ENCODE data around the gene C20orf202.
"Not testable (repeated sequence)": the region's sequence is repeated elsewhere in the genome, so short reads cannot be mapped to it uniquely, and the experiment has no call there.

Gene C20orf202

DNA sequence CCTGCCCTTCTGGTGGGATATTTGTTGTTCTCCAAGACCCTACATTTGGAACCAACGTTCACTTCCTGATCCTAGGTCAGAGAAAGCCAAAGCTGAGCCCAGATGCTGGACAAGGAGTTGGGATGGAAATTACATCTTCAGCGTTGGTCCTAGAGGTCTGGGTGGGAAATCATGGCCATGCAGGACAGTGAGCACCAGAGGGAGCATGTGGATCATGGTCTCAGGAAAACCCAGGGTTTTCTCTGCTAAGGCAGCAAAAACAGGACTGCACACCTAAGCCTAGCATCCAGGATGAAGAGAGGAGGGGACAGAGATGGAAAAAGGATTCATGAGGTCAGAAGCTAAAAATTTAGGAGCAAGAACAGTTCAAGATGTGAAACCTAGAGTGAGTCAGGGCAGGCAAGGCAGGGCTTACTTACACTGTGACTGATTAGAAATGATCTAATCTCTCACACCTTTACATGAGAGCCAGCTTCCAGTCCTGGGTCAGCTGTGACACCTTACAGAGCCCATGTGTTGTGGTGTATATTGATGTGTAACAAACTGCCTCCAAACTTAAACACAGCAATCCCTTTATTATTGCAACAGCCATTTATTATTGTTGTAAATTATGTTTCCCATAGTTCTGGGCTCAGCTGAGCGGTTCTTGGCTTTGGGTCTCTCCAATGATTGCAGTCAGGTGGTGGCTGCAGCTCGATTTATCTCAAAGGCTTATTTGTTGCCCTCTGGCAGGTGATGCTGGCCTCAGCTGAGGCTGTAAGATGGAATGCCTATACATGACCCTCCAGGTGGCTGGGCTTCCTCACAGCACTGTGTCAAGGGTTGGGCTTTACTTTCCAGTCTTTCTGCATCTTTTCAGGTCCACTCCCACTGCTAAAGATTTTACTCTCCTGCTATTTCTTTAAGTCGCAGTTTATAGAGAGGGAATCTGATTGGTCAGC lies 6.5 kb downstream of the C20orf202 start:
- no peak for DNase-seq (ENCODE audit: low read depth, low spot score)

DNA sequence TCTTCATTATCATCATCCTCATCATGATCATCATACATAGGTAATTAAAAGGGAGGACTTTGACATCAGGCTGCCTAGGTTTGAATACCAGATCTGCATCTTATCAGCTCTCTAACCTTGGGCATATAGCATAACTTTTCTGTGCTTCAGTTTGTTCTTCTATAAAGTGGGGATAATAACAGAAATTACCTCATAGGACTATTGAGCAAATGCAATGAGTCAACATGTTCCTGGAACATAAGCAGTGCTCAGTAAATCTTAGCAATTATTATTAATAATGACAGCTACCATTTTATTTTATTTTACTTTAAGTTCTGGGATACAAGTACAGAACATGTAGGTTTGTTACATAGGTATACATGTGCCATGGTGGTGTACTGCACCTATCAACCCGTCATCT lies 7.2 kb downstream of the C20orf202 start:
- no peak for DNase-seq (ENCODE audit: low read depth, low spot score)

DNA sequence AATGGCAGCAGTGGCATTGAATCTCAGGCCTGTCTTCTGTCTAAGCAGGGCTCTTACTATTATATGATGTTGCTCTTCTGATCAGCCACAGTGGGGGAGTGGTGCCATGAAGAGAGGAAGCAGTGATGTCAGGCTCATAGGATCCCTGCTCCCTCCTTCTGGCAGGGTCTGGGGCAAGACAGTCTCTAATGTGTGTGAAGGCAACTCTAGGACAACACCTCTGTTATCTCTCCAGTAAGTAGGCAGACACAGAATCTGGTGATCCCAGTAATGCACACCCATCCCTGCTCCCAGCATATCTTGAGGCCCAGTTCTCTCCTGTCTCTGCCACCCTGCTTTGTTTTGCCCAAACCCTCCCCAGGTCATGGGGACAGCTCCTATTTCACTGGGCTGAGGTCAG lies 8.8 kb downstream of the C20orf202 start:
- no peak for DNase-seq (ENCODE audit: low read depth, low spot score)

DNA sequence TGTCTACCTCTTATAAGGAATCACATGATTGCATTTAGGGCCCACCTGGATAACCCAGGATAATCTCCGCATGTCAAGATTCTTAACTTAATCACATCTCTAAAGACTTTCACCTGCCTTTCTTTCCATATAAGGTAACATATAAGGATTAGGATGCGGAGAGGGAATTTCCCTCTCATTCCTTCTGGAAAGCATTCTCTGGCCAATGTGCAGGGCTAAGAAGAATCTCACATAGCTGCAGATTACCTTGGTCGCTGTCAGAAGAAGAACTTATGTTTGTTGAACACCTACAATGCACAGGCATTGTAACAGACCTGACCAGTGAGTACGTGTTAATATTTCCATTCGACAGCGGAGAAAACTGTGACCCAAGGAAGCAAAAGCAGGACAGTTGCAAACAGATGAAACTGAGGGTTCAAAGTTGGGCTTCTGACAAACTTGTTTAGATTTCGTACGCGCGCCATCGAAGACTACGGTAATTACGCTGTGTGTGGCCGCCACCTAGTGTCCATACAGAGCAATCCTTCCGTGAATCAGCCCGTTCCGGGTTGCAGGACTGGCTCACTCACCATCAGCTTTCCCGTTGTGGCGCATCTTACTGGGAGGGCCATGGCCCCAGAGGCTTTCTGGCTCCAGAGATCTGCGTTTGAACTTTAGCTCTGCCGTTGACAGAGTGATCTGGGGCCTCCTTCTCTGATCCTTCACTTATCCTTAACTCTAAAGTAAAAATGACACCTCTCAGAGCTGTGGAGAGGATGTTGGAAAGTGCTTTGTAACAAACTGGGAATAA lies 9.5 kb downstream of the C20orf202 start:
- peak; percentile 57 for DNase-seq (ENCODE audit: low read depth, low spot score)

DNA sequence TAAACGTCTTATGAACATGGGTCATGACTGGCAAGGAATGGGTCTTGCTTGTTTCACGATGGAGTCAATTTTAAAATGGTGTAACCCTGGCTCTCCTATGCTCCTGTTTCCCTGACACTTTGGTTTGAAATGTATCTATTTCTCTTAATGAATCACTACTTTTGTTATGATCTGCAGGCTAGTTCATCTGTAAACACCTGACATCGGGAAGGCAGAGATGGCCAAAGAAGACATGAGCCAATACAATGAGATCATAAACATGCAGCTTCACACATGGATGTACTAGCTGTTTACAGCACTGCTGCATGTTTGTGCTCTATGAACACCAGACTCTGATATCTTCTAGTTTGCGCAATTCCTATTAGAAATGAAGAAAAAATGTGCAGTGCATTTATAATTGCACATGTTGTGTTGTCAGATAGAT lies 11.6 kb downstream of the C20orf202 start:
- no peak for DNase-seq (ENCODE audit: low read depth, low spot score)

DNA sequence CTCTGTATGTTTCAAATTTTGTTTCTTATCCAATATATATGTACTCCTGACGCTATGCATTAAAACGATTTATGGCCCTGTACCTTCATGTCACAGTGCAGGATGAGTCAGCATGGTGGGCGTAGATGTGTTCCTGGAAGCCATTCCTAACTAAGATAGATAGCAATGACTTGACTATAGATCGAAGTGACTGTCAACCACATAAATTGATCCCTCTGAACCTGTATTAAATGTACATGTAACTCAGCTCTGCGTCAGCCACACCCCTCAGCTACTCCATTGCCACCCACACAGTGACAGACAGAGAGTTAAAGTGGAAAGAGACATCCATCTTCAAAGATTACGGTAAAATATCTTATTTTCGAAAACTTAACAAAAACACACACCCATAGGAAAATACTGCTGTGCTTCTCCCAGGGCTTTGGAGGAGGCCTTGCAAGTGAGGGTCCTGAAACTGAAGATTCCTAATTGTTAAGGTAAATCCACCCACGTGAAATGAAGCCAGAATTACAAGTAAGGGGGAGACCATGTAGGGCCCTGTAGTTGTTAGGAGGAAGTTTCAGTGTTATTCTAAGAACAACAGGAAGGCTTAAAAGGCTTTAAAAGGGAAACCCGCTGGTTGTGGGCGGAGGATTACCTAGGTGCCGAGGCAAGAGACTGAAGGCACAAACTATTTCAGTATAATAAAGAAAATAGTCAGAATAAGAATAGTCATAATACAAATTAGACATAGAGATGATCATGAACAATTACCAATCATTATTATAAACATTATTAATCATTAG lies 12.3 kb downstream of the C20orf202 start:
- DNase-seq (ENCODE audit: low read depth, low spot score), result no peak

DNA sequence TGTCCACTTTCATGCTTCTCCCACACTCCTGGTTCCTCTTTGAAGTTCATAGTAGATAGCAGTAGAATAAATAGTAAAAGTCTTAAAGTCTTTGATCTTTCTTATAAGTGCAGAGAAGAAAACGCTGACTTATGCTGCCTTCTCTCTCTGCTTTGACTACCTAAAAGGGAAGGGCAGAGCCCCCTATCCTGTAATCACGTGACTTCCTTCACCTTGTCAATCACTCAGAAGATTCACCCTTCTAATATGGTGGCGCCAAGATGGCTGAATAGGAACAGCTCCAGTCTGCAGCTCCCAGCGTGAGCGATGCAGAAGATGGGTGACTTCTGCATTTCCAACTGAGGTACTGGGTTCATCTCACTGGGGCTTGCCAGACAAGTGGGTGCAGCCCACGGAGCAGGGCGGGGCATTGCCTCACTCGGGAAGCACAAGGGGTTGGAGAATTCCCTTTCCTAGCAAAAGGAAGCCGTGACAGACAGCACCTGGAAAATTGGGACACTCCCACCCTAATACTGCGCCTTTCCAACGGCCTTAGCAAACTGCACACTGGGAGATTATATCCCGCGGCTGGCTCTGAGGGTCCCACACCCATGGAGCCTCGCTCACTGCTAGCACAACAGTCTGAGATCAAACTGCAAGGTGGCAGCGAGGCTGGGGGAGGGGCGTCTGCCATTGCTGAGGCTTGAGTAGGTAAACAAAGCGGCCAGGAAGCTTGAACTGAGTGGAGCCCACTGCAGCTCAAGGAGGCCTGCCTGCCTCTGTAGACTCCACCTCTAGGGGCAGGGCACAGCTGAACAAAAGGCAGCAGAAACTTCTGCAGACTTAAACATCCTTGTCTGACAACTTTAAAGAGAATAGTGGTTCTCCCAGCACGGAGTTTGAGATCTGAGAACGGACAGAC lies 13.5 kb downstream of the C20orf202 start:
- DNase-seq (ENCODE audit: low read depth, low spot score), result not testable (repeated sequence)

DNA sequence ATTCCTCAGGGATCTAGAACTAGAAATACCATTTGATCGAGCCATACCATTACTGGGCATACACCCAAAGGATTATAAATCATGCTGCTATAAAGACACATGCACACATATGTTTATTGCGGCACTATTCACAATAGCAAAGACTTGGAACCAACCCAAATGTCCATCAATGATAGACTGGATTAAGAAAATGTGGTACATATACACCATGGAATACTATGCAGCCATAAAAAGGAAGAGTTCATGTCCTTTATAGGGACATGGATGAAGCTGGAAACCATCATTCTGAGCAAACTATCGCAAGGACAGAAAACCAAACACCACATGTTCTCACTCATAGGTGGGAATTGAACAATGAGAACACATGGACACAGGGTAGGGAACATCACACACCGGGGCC lies 19.5 kb downstream of the C20orf202 start:
- DNase-seq (ENCODE audit: low read depth, low spot score), result not testable (repeated sequence)

DNA sequence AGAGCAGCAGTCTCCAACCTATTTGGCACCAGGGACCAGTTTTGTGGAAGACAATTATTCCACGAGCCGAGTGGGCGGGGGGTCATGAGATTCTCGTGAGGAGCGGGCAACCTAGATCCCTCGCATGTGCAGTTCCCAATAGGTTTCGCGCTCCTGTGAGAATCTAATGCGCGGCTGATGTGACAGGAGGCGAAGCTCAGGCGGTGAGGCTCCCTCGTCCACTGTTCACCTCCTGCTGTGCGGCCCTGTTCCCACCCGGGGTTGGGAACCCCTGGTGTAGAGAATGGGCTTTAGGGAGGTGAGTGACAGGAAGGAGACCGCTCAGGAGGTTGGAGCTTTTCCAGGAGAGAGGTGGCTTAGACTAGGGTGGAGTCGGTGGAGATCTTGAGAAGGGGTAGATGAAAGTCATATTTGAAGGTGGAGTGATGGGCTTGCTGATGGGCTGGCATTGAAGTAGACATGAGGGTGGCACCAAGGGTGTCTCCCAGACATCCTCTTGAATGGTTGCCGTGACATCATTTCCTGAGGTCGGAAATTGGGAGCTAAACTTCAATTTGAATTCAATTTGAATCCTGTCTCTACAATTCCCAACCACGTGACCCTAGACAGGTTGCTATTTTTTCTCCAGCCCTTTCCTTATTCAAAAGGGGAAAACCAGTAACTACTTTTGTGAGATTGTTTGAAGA lies 21.1 kb downstream of the C20orf202 start:
- DNase-seq (ENCODE audit: low read depth, low spot score), result no peak

DNA sequence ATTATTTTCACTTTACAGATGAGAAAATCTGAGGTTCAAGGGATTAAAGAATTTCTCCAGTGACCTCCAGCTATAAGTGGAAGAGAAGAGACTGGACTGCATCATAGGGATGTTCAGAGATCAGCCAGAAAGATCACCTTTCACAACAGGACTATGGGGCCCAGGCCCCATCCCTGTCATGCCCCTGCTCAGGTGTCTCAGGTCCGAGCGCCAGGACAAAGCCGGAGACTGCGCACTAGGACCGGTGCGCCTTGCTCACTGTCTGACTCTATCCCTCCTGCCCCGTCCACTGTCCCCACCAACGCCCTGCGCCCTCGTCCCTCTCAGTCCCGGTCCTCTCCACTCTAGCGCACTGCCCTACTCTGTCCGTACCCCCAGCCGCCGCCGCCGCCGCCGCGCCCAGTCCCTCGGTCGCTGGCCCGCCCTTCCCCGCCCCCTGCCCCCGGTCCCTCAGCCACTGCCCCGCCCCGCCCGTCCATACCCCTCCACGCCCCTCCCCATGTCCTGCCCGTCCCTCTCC lies 22.1 kb downstream of the C20orf202 start:
- DNase-seq (ENCODE audit: low read depth, low spot score), result no peak

DNA sequence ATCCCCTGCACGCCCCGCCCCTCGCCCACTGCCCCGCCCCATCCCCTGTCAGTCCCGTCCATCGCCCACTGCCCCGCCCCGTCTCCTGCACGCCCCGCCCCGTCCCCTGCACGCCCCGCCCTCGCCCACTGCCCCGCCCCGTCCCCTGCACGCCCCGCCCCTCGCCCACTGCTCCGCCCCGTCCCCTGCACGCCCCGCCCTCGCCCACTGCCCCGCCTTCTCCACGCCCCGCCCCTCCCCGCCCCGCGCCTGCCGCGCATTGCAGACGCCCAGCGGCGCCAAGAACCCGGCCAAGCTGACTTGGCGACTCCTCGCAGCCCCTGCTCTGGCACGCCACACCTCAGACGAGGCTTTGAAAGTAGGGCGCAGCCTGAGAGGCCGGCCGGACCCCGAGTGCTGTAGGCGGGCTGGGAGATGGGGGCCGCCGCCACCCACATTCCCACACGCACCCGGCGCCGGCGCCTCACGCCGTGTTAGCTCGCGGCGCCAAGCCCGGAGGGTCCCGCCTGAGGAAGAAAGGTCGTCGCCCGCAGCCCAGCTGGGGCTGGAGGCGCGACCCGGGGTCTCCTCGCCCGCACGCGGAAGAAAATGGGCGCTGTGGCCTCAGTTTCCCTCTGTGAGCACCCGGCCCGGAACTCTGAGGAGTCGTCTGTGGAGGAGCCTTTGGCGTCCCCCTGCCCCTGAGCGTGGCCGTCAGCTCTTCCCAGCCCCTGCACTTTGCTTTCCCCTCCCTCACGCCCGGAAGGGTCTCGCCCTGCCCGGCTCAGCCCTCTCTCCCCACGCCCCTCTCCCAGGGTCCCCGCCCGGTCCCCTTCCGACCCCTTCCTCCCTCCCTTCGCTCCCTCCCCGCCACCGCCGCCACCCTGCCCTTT lies 22.8 kb downstream of the C20orf202 start, which contains the start of gene RAD21L1:
Gene RAD21L1 (plus strand): TSS at position 262 of the 872 bp plus-strand sequence. CDS start 2,410 bp downstream, outside the sequence.
- DNase-seq (ENCODE audit: low read depth, low spot score), result no peak

DNA sequence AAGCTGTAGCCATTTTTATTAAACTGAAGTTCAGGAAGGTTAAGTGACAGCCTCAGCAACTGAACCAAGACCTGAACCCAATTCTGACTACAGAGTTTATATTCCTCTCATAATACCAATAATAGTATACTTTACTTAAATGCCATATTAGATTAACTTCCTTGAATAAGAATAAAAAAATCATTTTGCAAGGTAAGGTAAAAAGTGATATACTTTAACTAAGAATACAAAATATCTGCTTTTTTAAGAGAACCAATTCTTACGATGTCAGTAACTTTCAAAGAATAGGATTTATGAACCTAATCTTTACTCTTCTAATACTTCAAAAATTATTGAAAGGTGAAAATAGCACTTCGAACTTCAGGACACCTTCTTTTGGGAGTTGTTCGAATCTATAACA lies 26.3 kb downstream of the C20orf202 start:
- DNase-seq (ENCODE audit: low read depth, low spot score), result no peak

DNA sequence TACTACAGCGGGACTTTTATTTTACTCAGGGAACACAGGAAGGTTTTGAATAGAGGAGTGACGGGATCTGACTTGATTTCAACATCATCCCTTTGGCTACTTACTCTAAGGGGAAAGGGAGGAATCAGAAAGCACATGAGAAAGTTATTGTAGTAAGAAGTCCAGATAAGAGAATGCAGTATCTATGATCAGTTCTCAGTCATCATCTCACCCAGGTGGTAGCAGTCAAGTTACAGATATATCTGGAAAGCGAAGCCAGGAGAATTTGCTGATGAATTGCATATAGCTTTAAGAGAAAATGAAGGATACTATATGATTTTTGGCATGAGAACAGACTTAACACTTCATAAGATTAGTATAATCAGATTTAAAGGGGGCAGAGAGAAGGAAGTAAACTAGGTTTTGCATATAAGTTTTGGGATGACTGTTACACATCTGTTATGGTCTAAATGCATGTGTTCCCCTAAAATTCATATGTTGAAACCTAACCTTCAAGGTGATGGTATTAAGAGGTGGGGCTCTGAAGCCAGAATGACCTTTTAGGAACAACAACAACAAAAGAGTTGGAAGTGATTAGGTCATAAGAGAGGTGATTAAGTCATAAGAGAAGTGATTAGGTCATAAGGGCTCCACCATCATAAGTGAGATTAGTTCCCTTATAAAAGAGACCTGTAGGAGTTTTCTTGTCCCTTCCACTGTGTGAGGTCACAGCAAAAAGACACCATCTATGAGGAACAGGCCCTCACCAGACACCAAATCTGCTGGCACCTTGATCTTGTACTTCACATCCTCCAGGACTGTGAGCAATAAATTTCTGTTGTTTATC lies 29.2 kb downstream of the C20orf202 start:
- DNase-seq (ENCODE audit: low read depth, low spot score), result no peak

DNA sequence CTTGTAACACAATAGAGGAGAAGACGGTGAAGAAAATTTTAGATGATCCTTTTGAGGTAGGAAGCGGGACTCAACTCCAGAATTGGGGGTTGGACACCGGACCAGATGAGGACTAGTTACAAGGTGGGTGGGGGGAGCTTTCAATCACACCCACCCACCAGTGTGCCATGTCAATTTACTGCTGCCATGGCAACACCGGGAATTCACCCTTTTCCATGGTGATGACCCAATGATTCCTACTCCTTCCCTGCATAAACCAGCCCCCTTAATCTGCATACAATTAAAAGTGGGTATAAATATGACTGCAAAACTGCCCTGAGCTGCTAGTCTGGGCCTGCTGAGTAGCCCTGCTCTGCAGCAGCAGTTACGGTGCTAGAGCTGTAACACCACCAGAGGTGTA lies 37.3 kb downstream of the C20orf202 start:
- no peak for DNase-seq (ENCODE audit: low read depth, low spot score)

DNA sequence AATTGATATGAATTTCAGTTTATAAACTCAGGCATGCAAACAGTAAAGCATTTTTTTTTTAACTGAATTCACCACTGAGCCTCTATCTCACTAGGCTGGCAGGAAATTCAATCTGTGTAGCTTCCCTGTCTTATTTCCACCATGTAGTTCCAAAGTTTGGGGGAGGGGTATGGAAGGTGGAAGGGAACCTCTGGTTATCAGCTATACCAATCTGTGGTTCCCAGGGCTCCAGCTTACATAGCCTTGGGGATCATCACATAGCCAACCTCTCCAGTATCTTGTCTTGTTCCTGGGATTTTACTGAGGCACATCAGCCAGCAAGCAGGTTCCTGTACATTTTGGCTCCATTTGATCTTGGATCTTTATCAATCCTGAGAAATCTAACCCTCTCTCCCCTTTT lies 38.2 kb downstream of the C20orf202 start:
- DNase-seq (ENCODE audit: low read depth, low spot score), result no peak

DNA sequence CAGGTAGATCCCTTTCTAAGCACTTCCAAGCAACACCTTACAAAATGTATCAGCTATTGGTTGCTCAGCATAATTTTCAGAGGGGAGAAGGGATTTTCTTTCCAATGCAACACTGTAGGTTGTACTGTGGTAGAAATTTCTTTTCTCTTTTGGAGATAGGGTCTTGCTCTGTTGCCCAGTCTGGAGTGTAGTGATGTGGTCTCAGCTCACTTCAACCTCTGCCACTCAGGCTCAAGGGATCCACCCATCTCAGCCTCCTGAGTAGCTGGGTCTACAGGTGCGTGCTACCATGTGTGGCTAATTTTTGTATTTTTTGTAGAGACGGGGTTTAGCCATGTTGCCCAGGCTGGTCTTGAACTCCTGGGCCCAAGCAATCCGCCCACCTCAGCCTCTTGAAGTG lies 38.8 kb downstream of the C20orf202 start:
- no peak for DNase-seq (ENCODE audit: low read depth, low spot score)

DNA sequence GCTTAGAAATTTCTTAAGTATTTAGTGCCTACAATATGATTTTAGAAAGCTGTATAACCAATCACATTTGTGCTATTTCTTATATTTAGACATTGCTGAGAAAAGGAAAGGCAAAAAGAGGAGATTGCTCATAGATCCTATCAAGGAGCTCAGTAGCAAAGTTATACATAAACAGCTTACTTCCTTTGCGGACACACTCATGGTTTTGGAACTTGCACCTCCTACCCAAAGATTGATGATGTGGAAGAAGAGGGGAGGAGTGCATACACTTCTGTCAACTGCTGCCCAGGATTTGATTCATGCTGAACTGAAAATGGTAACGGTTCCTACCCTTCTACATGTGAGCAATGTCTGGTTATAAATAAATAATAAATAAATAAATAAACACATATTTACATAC lies 39.3 kb downstream of the C20orf202 start:
- no peak for DNase-seq (ENCODE audit: low read depth, low spot score)

DNA sequence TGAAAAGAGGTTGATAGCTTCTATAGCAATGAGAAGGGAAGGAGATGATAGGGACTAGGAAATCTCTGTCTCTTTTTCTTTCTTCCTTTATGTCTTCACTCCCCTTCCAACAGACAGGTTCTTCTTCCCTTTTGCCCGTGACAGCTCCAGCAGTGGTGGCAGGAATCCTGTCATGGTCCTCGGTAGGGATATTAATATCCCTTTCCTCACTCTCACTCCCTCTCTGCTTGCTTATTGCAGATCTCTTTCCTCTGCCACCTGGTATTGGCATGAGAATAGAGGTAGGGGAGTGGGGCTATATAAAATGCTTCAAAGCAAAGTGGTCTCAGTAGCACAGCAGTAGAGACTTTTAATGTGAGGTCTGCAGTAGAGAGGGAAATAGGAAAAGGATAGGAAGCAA lies 42.3 kb downstream of the C20orf202 start:
- DNase-seq (ENCODE audit: low read depth, low spot score), result no peak
